HFFc6 (cell line): Measurements from ENCODE around the gene TRMT2B. TPM values are rescaled to one million over a fixed set of nuclear protein-coding genes. Genes with fewer than 3 reads are reported as not detected.

Experiments used
- DNase-seq: peaks from one replicate; pipeline ENCODE4 v3.0.0-alpha.2; 2018
- H3K27ac Mint-ChIP-seq: 2 replicates; pipeline ENCODE4 v1.8.0; 2020; ENCODE audit warnings: mild to moderate bottlenecking, mixed read lengths
- H3K27me3 Mint-ChIP-seq: 2 replicates; pipeline ENCODE4 v1.8.0; 2021; ENCODE audit warnings: mild to moderate bottlenecking, moderate library complexity, mixed read lengths; ENCODE audit not compliant: insufficient read depth
- H3K36me3 Mint-ChIP-seq: 2 replicates; pipeline ENCODE4 v1.8.0; 2021; ENCODE audit warnings: low read depth, mixed read lengths
- H3K4me1 Mint-ChIP-seq: 2 replicates; pipeline ENCODE4 v1.8.0; 2020; ENCODE audit warnings: low read depth, mixed read lengths
- H3K4me3 Mint-ChIP-seq: 2 replicates; pipeline ENCODE4 v1.8.0; 2020; ENCODE audit warnings: mild to moderate bottlenecking, moderate library complexity, mixed read lengths
- H3K9me3 Mint-ChIP-seq: 2 replicates; pipeline ENCODE4 v1.8.0; 2020; ENCODE audit warnings: mild to moderate bottlenecking, mixed read lengths
- CTCF ChIP-seq: fragments of 200-600 bp; sonication (generic); IDR thresholded peaks from 2 replicates; pipeline ENCODE4 v1.5.0; 2021; ENCODE audit warnings: antibody characterized with exemption, mild to moderate bottlenecking
- total RNA-seq, 6 experiments: library from RNA; stranded (reverse); fragmentation: NEBNext Ultra II Directional; extraction: Animal tissue kit (Norgen Biotek cat#: 25700); gene quantifications; 2 replicates in 1 of 6; 3 replicates in 5 of 6; pipeline ENCODE4 v1.2.3, GENCODE V29; 2021

Gene TRMT2B
- total RNA-seq, 6 experiments from 2014 or later, result 14.5 to 16.2 (median 15.7) TPM

GRCh38 chrX:101080326-101081124, 28.6 kb upstream of the TRMT2B start:
- Mint-ChIP-seq H3K36me3 (no peaks in the 10 kb centered on the region), H3K4me3 (no peak overlapping the region; the same call in 1 of the 2 replicates), H3K9me3 (no peaks in the 10 kb centered on the region), H3K4me1 (peaks cover 23% of the 10 kb centered on the region), H3K27ac (no peak overlapping the region), H3K27me3 (no peaks in the 10 kb centered on the region; the same call in 1 of the 2 replicates)
- TF ChIP-seq CTCF, result no peak
- no peak for DNase-seq

GRCh38 chrX:101079736-101080270, 27.9 kb upstream of the TRMT2B start:
- H3K27me3 Mint-ChIP-seq, result no peaks in the 10 kb centered on the region; the same call in 1 of the 2 replicates
- H3K27ac Mint-ChIP-seq, result no peak overlapping the region
- no peak for DNase-seq
- peaks cover 23% of the 10 kb centered on the region for H3K4me1 Mint-ChIP-seq
- H3K36me3 Mint-ChIP-seq, result no peaks in the 10 kb centered on the region
- H3K4me3 Mint-ChIP-seq, result peak overlapping the region; percentile 87
- no peaks in the 10 kb centered on the region for H3K9me3 Mint-ChIP-seq
- no peak for TF ChIP-seq CTCF

- peak; percentile 4 for DNase-seq
- Mint-ChIP-seq H3K4me3 (peak within 1 kb of the TSS; percentile 87), H3K4me1 (peaks cover 23% of the 10 kb centered on the region), H3K27me3 (no peaks in the 10 kb centered on the region; the same call in 1 of the 2 replicates), H3K36me3 (no peaks in the 10 kb centered on the region), H3K27ac (no peak within 1 kb of the TSS), H3K9me3 (no peaks in the 10 kb centered on the region)
- TF ChIP-seq CTCF, result no peak
These were observed 27.0 kb upstream of the TRMT2B start, which contains the start of gene TMEM35A for GRCh38 chrX:101078716-101079598. TSS of gene TMEM35A (plus strand) at chrX:101078879. CDS start at chrX:101079003, 124 bp downstream.

- H3K27me3 Mint-ChIP-seq, result no peaks in the 10 kb centered on the region
- DNase-seq, result no peak
- no peaks in the 10 kb centered on the region for H3K36me3 Mint-ChIP-seq
- no peak overlapping the region for H3K4me3 Mint-ChIP-seq
- no peaks in the 10 kb centered on the region for H3K4me1 Mint-ChIP-seq
- H3K9me3 Mint-ChIP-seq, result no peaks in the 10 kb centered on the region
- no peak overlapping the region for H3K27ac Mint-ChIP-seq
- no peak for TF ChIP-seq CTCF
These were observed 19.7 kb upstream of the TRMT2B start for GRCh38 chrX:101071582-101071981.

GRCh38 chrX:101062176-101062575, 10.3 kb upstream of the TRMT2B start:
- Mint-ChIP-seq H3K4me1 (peaks cover 19% of the 10 kb centered on the region), H3K36me3 (no peaks in the 10 kb centered on the region), H3K27me3 (peaks cover 2% of the 10 kb centered on the region; the same call in 1 of the 2 replicates), H3K4me3 (no peak overlapping the region), H3K27ac (peak overlapping the region; percentile 58), H3K9me3 (no peaks in the 10 kb centered on the region)
- TF ChIP-seq CTCF, result no peak
- DNase-seq, result no peak
